GM12873 (cell line): ENCODE data around the gene CD99.

Experiments used
- CTCF ChIP-seq: IDR thresholded peaks from 2 replicates; pipeline ENCODE4 v1.5.1; 2012; ENCODE audit warnings: low read depth, mild to moderate bottlenecking, moderate library complexity, low read length, control low read depth; ENCODE audit not compliant: insufficient read depth; ENCODE audit errors: missing control alignments

The CD99 gene

GRCh38 chrX:2767631-2768455 is 76.7 kb downstream of the CD99 start:
- no peak for TF ChIP-seq CTCF

- TF ChIP-seq CTCF, result no peak
These were observed 78.5 kb downstream of the CD99 start for GRCh38 chrX:2769615-2770014.

GRCh38 chrX:2774057-2774456 is 83.0 kb downstream of the CD99 start:
- TF ChIP-seq CTCF, result no peak

- no peak for TF ChIP-seq CTCF
These were observed 83.7 kb downstream of the CD99 start for GRCh38 chrX:2774776-2775175.

- TF ChIP-seq CTCF, result no peak
These were observed 90.1 kb downstream of the CD99 start for GRCh38 chrX:2781226-2781571.

- TF ChIP-seq CTCF, result no peak
These were observed 90.6 kb downstream of the CD99 start for GRCh38 chrX:2781698-2782097.

- no peak for TF ChIP-seq CTCF
These were observed 91.1 kb downstream of the CD99 start for GRCh38 chrX:2782171-2782570.
